Suprapubic skin (tissue), 4 donors: ENCODE results near the gene SYN1. TPM values are rescaled to one million over a fixed set of nuclear protein-coding genes. Genes with fewer than 3 reads are reported as not detected.

ENCODE experiments used
- DNase-seq, 2 donors: peaks; one replicate each; pipeline ENCODE4 v3.0.0-alpha.2; 2019; ENCODE audit warnings: low spot score in 2 of 2
- H3K27ac ChIP-seq: fragments of 200-600 bp; sonication (generic); one replicate; pipeline ENCODE4 v1.5.1; 2019
- H3K27me3 ChIP-seq: fragments of 200-600 bp; sonication (generic); one replicate; pipeline ENCODE4 v1.5.1; 2019
- H3K36me3 ChIP-seq: fragments of 200-600 bp; sonication (generic); one replicate; pipeline ENCODE4 v1.5.1; 2019
- H3K4me1 ChIP-seq: fragments of 200-600 bp; sonication (generic); one replicate; pipeline ENCODE4 v1.5.1; 2019
- H3K4me3 ChIP-seq: fragments of 200-600 bp; sonication (generic); one replicate; pipeline ENCODE4 v1.5.1; 2019; ENCODE audit warnings: mild to moderate bottlenecking
- H3K9me3 ChIP-seq: fragments of 200-600 bp; sonication (generic); one replicate; pipeline ENCODE4 v1.5.1; 2019
- EP300 ChIP-seq: sonication (generic); formaldehyde crosslinking; IDR thresholded peaks from one replicate; pipeline ENCODE4 v1.6.1; 2017; ENCODE audit warnings: antibody characterized with exemption
- POLR2A ChIP-seq, 2 donors: fragments of 450-650 bp; IDR thresholded peaks; one replicate each; pipeline ENCODE4 v1.6.1; 2017; ENCODE audit warnings: antibody characterized with exemption in 2 of 2, mild to moderate bottlenecking in 2 of 2, moderate library complexity in 2 of 2
- POLR2AphosphoS5 ChIP-seq, 3 donors: sonication (generic); formaldehyde crosslinking; IDR thresholded peaks; one replicate each; pipeline ENCODE4 v1.6.1; 2017; ENCODE audit warnings: antibody characterized with exemption in 3 of 3
- WGBS: methylation state at CpG from one replicate; pipeline ENCODE4 v1.1.5; 2018; 5-methylcytosine and 5-hydroxymethylcytosine counted together
- total RNA-seq, 4 donors: library from RNA; depleted of rRNA; stranded (reverse); fragments of >200 nt; gene quantifications; one replicate each; pipeline ENCODE4 v1.1.0, GENCODE V29; 2016
- TF ChIP-seq, protein P1 (sequence below), 2 donors: fragments of 200-600 bp in 1 of 2; fragments of 450-650 bp in 1 of 2; sonication (generic) in 1 of 2; IDR thresholded peaks; one replicate each; pipeline ENCODE4 v1.5.1; 2016 to 2019; ENCODE audit warnings: antibody characterized with exemption in 2 of 2, mild to moderate bottlenecking in 1 of 2, moderate library complexity in 1 of 2

Gene SYN1
- total RNA-seq, 4 donors from 2014 or later, result 0.34 to 2.2 (median 0.89) TPM; not detected in 1

DNA sequence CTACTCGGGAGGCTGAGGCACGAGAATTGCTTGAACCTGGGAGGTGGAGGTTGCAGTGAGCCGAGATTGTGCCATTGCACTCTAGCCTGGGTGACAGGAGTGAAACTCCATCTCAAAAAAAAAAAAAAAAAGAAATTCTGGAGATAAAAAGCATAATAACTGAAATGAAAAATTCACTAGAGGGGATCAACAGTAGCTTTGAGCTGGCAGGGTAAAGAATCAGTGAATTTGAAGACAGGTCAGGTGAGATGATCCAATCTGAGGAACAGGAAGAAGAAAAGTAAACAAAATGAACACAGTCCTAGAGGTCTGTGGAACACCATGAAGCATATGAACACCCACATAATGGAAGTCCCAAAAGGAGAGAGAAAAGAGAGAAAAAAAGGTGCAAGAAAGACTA lies 22.4 kb downstream of the SYN1 start:
- TF ChIP-seq, protein P1, sequence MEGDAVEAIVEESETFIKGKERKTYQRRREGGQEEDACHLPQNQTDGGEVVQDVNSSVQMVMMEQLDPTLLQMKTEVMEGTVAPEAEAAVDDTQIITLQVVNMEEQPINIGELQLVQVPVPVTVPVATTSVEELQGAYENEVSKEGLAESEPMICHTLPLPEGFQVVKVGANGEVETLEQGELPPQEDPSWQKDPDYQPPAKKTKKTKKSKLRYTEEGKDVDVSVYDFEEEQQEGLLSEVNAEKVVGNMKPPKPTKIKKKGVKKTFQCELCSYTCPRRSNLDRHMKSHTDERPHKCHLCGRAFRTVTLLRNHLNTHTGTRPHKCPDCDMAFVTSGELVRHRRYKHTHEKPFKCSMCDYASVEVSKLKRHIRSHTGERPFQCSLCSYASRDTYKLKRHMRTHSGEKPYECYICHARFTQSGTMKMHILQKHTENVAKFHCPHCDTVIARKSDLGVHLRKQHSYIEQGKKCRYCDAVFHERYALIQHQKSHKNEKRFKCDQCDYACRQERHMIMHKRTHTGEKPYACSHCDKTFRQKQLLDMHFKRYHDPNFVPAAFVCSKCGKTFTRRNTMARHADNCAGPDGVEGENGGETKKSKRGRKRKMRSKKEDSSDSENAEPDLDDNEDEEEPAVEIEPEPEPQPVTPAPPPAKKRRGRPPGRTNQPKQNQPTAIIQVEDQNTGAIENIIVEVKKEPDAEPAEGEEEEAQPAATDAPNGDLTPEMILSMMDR (IDR thresholded peaks at IDR 0.05), result no peak
- TF ChIP-seq POLR2A (IDR thresholded peaks at IDR 0.05) (no peak), POLR2AphosphoS5 (IDR thresholded peaks at IDR 0.05) (no peak), EP300 (no peak)
- Histone ChIP-seq H3K27ac (no peak overlapping the region), H3K4me1 (no peaks in the 10 kb centered on the region), H3K4me3 (no peak overlapping the region), H3K9me3 (no peaks in the 10 kb centered on the region), H3K36me3 (no peaks in the 10 kb centered on the region), H3K27me3 (no peaks in the 10 kb centered on the region)
- DNase-seq, result no peak
- WGBS, result 88% methylated on average over 3 of the region's 3 CpGs

GRCh38 chrX:47596256-47596655 lies 23.4 kb downstream of the SYN1 start:
- no peak for DNase-seq
- TF ChIP-seq, protein P1 (IDR thresholded peaks at IDR 0.05), result no peak
- no peak for TF ChIP-seq POLR2A (IDR thresholded peaks at IDR 0.05)
- no peak for TF ChIP-seq EP300
- TF ChIP-seq POLR2AphosphoS5 (IDR thresholded peaks at IDR 0.05), result no peak
- Histone ChIP-seq H3K36me3 (no peaks in the 10 kb centered on the region), H3K9me3 (no peaks in the 10 kb centered on the region), H3K4me3 (no peak overlapping the region), H3K4me1 (no peaks in the 10 kb centered on the region), H3K27me3 (no peaks in the 10 kb centered on the region), H3K27ac (no peak overlapping the region)
- WGBS, result 75% methylated on average over 2 of the region's 2 CpGs

- Histone ChIP-seq H3K27me3 (no peaks in the 10 kb centered on the region), H3K36me3 (no peaks in the 10 kb centered on the region), H3K9me3 (no peaks in the 10 kb centered on the region), H3K4me1 (no peaks in the 10 kb centered on the region), H3K27ac (no peak overlapping the region), H3K4me3 (no peak overlapping the region)
- WGBS, result 42% methylated on average over 1 of the region's 1 CpG
- TF ChIP-seq POLR2A (IDR thresholded peaks at IDR 0.05) (no peak), POLR2AphosphoS5 (IDR thresholded peaks at IDR 0.05) (no peak), EP300 (no peak)
- TF ChIP-seq, protein P1 (IDR thresholded peaks at IDR 0.05), result no peak
- DNase-seq, result no peak
Measured at GRCh38 chrX:47595716-47596251, 23.9 kb downstream of the SYN1 start.

DNA sequence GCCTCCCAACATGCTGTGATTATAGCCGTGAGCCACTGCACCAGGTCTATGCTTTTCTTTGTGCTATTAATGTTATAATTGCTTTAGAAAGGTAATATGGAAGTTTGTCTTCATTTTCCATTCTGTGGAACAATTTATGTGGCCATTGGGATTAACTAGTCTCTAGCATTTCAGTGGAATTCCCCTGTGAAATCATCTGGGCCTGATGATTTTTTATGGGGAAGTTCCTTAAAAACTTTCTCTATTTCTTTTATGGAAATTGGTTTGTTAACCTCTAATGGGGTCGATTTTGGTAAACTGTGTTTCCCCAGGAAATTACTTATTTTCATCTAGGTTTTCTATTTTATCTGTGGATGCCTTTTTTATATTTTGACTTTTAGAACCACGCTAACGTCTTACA lies 26.1 kb downstream of the SYN1 start:
- 64% methylated on average over 4 of the region's 4 CpGs for WGBS
- TF ChIP-seq, protein P1 (IDR thresholded peaks at IDR 0.05), result no peak
- TF ChIP-seq EP300 (no peak), POLR2A (IDR thresholded peaks at IDR 0.05) (no peak), POLR2AphosphoS5 (IDR thresholded peaks at IDR 0.05) (no peak)
- H3K4me3 ChIP-seq, result no peak overlapping the region
- no peak overlapping the region for H3K27ac ChIP-seq
- H3K9me3 ChIP-seq, result no peaks in the 10 kb centered on the region
- DNase-seq, result no peak
- H3K4me1 ChIP-seq, result no peaks in the 10 kb centered on the region
- H3K27me3 ChIP-seq, result no peaks in the 10 kb centered on the region
- H3K36me3 ChIP-seq, result no peaks in the 10 kb centered on the region

- TF ChIP-seq, protein P1 (IDR thresholded peaks at IDR 0.05), result no peak
- TF ChIP-seq EP300 (no peak), POLR2A (IDR thresholded peaks at IDR 0.05) (no peak), POLR2AphosphoS5 (IDR thresholded peaks at IDR 0.05) (no peak)
- H3K4me3 ChIP-seq, result no peak overlapping the region
- no peak for DNase-seq
Measured at GRCh38 chrX:47590984-47591383, 28.7 kb downstream of the SYN1 start.

More at GRCh38 chrX:47590984-47591383, 28.7 kb downstream of the SYN1 start:
- no peaks in the 10 kb centered on the region for H3K36me3 ChIP-seq
- no peaks in the 10 kb centered on the region for H3K9me3 ChIP-seq
- no peaks in the 10 kb centered on the region for H3K4me1 ChIP-seq
- H3K27me3 ChIP-seq, result no peaks in the 10 kb centered on the region
- H3K27ac ChIP-seq, result no peak overlapping the region
- 85% methylated on average over 5 of the region's 5 CpGs for WGBS
